IMR-90 (cell line): ENCODE measurements around the gene GATA6.

Source experiments
- CEBPB ChIP-seq: IDR thresholded peaks from 2 replicates; pipeline ENCODE4 v1.6.1; 2012; ENCODE audit warnings: low read depth, low read length, improper control_type of control experiment
- CHD1 ChIP-seq: IDR thresholded peaks from 2 replicates; pipeline ENCODE4 v1.6.1; 2012; ENCODE audit warnings: low read depth, low read length, improper control_type of control experiment
- CTCF ChIP-seq: conservative IDR thresholded peaks from 2 replicates; pipeline ENCODE4 v1.5.1; 2012; ENCODE audit warnings: mild to moderate bottlenecking, low read depth, low read length, improper control_type of control experiment
- ELK1 ChIP-seq: fragments of 150-350 bp; IDR thresholded peaks from 2 replicates; pipeline ENCODE4 v1.6.1; 2016; ENCODE audit warnings: low read depth, mild to moderate bottlenecking, low read length, moderate library complexity, borderline replicate concordance
- MAFK ChIP-seq: IDR thresholded peaks from 2 replicates; pipeline ENCODE4 v1.6.1; 2012; ENCODE audit warnings: low read depth, low read length, improper control_type of control experiment
- MAZ ChIP-seq: IDR thresholded peaks from 2 replicates; pipeline ENCODE4 v1.6.1; 2012; ENCODE audit warnings: low read depth, mild to moderate bottlenecking, low read length, improper control_type of control experiment, moderate library complexity, borderline replicate concordance
- NFE2L2 ChIP-seq: fragments of 150-350 bp; IDR thresholded peaks from 2 replicates; pipeline ENCODE4 v1.6.1; 2016; ENCODE audit warnings: low read depth, mild to moderate bottlenecking, low read length
- POLR2A ChIP-seq: IDR thresholded peaks from 2 replicates; pipeline ENCODE4 v1.6.1; 2012; ENCODE audit warnings: mild to moderate bottlenecking, low read depth, low read length
- RAD21 ChIP-seq: IDR thresholded peaks from 2 replicates; pipeline ENCODE4 v1.6.1; 2012; ENCODE audit warnings: low read length, improper control_type of control experiment
- RFX5 ChIP-seq: IDR thresholded peaks from 2 replicates; pipeline ENCODE4 v1.8.0; 2012; ENCODE audit warnings: low read depth, mild to moderate bottlenecking, low read length, moderate library complexity
- USF2 ChIP-seq: fragments of 150-350 bp; IDR thresholded peaks from 2 replicates; pipeline ENCODE4 v1.6.1; 2017; ENCODE audit warnings: mild to moderate bottlenecking, antibody characterized with exemption, low read length, low read depth

- TF ChIP-seq CTCF (no peak), USF2 (no peak), CHD1 (no peak), POLR2A (no peak), MAZ (no peak), RFX5 (no peak), CEBPB (no peak), RAD21 (no peak), NFE2L2 (no peak), ELK1 (no peak), MAFK (no peak)
These were observed 11.3 kb downstream of the GATA6 start for GRCh38 chr18:22180722-22181121.
